Measurements from ENCODE around the gene ZNF396.
A peak's percentile ranks its signal among the peaks of the same experiment; 100 is the strongest.

The ZNF396 gene

DNA sequence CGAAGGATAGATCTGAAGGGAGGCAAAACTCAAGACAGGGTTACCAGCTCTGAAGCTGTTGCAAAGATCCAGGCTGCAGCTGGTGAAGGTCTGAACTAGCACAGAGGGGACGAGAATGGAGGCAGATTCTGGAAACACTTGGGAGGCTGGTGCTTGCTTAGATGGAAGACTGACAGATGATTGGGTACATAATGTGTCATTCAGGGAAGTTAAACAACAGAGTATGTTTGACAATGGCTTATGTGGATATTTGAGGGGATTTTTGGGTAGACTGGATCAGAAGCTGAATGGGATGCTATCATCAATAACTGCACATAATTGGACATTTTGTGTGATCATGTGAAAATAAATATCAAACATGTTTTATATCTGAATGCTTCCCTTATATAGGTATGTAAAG lies 2.3 kb upstream of the ZNF396 start:
- no peak for DNase-seq

DNA sequence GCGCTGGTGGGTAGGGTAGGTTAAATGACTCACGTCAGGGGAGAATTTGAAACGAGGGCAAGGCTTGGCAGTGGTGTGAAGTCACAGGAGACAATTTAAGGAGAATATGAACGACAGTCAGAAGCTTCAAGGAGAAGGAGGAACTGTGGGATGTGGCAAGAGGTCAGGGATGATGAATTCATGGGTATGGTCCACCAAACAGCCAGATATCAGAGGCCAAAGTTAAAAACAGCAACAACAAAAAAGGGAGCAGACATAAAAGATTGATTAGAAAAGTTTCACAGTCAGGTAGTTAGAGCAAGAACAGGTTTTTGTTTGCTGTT lies 1.4 kb upstream of the ZNF396 start:
- no peak for DNase-seq

DNA sequence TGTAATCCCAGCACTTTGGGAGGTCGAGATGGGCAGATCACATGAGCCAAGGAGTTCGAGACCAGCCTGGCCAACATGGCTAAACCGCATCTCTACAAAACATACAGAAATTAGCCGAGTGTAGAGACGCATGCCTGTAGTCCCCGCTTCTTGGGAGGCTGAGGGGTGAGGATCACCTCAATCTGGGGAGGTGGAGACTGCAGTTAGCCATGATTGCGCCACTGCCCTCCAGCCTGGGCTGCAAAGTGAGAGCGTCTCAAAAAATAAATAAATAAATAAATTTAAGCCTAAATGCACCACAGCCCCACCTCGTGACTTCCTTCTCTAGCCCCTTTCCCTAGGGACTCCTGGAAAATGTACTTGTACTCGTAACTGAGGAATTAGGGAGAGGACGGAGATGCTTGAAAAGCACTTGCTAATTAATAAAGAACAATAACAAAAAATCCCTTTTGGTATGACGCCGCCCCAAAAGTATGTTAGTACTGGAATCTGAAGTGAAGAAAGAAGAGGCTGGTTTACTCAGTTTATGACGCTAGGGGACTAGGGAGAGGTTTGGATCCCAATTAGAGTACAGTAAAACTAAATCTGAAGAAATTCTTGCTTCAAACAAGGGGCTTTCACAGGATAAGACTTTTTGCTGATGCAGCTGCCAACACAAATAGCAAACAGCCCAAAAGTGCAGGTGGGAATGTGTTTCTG lies 887 bp upstream of the ZNF396 start:
- peak; percentile 14 for DNase-seq

DNA sequence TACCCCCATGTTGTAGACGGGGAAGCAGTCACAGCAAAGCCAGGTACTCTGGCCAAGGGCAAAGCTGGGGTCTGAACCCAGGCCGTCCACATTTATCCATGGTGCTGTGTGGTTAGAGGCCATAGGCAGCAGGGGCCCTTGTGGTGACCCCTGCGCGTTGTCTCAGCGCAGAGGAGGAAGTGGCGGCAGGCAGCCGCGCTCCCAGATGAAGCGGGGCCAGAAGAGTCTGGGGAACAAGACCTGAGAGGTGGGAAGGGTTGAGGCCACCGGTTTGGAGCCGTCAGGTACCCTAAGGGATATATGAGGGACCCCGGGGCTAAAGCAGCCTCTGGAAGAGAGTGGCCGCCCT lies 770 bp downstream of the ZNF396 start:
- no peak for DNase-seq

DNA sequence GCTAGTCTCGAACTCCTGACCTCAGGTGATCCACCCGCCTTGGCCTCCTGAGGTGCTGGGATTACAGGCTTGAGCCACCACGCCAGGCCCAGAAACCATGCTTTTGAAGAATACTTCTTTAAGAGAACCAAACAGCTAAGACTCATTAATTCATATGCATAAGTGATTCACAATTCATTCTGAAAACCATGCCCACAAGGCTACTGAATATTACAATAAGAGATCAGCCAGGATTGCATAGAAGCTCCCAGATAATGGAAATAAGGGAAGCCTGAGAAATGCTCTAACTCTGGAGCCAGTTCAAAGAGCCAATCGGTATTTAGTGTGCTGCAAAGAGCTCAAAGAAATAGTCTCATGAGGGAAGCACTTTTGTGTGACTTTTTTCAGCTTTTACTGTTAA lies 2.4 kb downstream of the ZNF396 start:
- no peak for DNase-seq

DNA sequence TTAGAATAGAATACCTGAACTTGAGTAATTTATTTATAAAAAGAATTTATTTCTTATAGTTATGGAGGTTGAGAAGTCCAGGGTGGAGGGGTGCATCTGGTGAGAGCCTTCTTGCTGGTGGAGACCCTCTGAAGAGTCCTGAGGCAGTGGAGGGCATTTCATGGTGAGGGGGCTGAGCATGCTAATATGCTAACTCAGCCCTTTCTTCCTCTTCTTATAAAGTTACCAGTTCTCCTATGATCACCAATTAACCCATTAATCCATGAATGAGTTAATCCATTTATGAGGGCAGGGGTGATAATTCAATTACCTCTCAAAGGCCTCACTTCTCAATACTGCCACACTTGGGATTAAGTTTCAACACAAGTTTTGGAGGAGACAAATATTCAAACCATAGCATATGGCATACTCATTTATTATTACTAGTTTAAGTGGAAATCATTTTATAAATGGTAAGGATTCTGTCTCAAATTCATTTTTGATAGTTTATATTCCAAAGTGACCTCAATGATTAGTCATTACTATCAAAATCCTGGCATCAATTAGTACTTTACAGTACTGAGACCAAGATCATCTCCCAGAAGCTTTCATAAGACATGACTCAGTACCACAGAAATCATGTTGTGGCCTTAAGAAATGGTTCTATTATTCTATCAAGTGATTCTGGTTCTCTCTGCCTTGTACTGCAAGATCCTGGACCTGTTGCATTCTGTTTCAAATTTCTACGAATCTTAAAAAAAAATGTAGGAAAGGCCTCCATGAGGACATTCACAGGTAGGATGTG lies 5.5 kb downstream of the ZNF396 start:
- peak; percentile 78 for DNase-seq

DNA sequence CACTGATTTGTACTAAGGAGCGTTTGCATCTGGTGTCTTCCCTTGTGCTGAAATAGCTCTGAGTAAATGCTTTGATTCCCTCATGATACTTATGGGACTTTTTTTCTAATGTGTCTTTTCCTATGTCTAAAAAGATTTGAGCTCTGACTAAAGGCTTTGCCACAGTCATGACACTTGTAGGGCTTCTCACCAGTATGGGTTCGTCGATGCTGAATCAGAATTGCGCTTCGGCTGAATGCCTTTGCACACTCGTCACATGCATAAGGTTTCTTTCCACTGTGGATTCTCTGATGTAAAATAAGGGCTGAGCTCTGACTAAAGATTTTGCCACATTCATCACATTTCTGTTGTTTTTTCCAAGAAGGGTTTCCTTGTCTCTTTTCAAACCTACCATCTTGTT lies 8.0 kb downstream of the ZNF396 start:
- no peak for DNase-seq

DNA sequence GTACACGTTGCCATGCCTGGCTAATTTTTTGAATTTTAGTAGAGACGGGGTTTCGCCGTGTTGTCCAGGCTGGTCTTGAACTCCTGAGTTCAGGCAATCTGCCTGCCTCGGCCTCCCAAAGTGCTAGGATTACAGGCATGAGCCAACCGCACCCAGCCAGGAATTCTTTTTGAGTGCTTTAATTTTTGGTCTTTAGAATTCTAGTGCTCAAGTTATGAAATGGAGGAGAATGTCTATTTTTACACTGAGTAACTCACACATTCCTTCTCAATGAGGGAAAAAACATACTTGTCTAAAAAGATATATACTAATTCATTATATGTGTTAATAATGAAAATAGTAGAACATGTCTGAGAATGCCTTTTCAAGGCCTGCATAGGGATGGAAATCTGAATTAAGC lies 8.5 kb downstream of the ZNF396 start:
- DNase-seq: no peak

DNA sequence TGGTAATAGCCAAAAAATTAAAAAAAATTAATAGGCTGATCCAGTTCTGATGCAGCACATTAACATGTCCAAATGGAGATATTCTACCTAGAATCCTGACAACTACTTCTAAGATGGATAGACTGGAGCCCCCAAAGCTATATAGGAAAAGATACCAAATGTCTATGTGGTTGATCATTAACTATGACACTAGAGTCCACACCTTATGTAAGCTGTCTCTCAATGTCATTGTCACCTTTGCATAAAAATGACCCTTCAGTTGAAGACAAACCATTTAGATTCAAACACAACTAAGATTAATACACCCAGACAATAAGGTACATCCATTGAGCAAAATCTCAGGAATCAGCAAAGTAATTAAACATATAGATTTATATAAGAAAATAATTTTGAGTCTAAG lies 14.6 kb downstream of the ZNF396 start:
- no peak for DNase-seq

DNA sequence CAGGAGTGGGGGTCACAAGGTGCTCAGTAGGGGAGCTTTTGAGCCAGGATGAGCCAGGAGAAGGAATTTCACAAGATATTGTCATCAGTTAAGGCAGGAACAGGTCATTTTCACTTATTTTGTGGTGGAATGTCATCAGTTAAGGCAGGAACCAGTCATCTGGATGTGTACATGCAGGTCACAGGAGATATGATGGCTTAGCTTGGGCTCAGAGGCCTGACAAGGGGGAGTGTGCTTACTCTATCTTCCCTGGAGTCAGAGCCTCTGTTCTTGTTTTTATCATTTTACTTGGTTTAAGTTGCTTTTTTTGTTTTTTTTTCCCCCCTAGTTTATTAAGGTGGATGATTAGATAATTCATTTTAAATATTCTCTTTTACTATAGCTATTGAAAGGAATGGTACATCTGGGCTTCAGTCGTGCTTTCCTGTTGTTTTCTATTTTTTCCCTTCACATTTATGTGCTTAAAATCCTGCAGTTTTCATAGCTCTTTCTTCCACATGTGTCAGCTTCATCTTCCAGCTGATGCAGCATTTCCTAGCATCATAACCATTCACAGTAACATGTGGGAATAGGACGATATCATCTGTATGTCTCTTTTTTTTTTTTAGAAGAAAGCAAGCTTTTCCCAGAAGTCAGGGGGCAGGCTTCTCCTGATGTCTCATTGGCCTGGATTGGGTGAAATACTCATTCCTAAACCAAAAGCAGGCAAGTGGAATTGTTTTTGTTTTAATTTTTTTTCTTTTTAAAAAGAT lies 15.4 kb downstream of the ZNF396 start:
- no peak for DNase-seq

DNA sequence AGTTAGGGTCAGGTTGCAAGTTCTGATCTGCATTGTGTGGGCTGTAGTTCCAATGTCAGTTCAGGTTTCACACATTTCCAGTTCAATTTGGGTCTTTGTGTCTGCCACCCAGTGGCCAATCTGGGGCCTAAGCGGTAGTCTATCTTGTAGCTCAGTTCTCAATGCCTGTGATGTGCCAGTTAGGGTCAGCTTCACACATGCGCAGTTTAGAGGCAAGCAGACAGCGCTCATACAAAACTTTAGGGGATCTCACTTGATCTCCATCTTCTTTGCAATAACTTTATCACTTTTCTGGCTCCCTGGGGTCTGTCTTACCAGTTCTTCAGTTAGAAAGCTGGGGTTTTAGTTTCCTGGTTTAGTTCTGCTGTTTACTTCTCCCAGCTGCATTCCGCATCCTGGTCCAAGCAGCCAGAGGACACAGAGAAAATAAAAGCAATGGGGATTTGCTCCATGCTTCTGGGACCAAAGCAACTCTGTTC lies 22.0 kb downstream of the ZNF396 start:
- peak; percentile 80 for DNase-seq

DNA sequence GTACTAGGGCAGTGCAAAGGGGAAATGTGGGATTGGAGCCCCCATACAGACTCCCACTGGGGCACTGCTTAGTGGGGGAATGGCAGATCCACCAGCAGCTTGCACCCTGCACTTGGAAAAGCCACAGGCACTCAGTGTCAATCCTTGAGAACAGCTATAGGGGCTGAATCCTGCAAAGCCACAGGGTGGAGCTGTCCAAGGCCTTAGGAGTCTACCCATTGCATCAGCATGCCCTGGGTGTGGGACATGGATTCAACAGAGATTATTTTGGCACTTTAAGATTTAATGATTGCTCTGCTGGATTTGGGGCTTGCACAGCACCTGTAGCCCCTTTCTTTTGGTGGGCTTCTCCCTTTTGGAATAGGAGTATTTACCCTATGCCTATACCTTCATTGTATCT lies 24.4 kb downstream of the ZNF396 start:
- DNase-seq: no peak

DNA sequence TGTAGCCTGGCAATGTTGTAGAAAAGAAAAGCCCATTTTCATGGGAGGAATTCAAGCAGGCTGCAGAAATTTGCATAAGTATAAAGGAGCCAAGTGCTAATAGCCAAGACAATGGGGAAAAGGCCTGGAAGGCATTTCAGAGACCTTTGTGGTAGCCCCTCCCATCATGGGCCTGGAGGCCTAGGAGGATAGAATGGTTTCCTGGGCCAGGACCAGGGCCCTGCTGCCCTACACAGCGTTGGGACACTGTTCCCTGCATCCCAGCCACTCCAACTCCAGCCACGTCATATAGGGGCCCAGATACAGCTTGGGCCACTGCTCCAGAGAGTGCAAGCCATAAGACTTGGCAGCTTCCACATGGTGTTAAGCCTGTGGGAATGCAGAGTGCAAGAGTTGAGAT lies 24.9 kb downstream of the ZNF396 start:
- DNase-seq: no peak

DNA sequence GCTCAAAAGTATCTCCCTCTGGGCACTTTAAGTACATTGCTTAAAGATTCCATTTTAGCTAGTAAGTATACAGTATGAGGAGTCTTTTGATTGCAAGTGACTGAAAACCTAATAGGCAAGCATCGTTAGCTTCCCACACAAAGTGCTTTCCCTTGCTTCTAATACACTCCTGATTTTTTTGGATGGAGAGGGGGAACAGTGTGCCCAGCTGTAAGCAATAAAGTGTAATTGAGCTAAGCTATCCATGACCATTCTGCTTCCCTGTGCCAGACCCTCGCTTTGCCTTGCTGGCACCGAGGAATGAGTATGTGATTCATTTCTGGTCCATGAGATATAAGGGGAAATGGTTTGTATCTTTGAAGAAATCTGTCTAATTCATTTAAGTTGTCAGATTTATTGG lies 29.1 kb downstream of the ZNF396 start:
- no peak for DNase-seq

DNA sequence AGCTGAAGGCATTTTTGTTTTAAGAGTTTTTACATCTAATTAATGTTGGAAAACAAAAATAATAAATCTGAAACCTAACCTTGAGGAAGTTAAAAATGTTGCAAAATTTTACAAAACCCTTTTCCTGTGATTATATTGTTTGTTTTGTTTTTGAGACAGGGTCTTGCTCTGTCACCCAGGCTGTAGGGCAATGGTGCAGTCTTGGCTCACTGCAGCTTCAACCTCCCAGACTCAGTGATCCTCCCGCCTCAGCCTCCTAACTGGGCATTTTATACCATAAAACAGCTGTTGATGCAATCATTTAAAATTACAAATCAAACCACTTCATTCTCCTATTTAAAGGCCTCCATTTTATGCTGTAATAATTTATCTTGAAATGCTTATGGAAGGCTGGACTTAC lies 31.2 kb downstream of the ZNF396 start:
- DNase-seq: no peak

DNA sequence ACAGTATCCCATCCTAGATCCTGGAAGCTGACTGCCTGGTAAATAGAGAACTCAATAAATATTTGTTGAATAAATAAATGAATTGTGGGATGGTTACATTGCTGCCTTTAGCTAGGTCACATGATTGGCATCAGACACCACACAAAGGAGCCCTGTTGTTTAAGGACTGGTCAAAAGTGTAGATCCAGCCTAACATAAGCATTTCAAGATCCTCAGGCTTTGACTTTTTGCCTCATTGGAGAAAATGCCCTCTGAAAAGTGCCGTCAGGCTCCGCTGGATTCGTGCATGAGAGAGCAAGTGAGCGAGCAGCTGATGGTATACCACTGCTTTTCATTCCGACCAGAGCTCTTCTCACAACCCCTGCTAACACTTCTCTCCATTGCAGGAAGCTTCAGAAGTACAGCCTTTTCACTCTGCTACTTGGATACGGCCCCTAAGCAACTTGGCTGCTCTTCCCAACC lies 31.6 kb downstream of the ZNF396 start:
- no peak for DNase-seq

DNA sequence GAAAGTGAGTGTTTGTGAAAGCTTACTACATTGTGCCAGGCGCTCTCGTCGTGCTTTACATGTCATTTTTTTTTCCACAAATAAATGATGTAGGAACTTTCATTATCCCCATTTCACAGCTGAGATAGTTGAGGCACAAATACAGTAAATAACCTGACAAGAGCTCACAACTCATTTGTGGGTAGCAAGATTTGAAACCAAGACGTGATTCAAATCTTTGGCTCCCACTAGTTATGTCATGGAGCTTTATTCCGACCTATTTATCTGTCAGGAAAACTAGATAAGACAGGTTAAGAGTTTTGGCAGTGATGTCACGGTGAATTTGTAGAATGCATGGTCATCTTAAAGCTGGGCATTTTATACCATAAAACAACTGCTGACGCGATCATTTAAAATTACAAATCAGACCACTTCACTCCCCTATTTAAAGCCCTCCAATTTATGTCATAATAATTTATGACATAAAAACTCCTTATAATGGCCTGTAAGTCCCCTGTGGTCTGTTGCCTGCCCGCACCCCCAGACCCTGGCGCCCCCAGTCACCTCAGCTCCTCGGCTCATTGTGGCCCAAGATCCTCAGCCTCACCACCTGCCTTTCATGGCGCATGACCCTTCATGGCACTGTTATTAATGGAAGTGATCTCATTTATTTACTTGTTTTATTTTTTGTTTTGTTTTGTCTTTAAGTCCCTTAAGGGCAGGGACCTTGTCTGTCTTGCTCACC lies 32.2 kb downstream of the ZNF396 start:
- DNase-seq: no peak

DNA sequence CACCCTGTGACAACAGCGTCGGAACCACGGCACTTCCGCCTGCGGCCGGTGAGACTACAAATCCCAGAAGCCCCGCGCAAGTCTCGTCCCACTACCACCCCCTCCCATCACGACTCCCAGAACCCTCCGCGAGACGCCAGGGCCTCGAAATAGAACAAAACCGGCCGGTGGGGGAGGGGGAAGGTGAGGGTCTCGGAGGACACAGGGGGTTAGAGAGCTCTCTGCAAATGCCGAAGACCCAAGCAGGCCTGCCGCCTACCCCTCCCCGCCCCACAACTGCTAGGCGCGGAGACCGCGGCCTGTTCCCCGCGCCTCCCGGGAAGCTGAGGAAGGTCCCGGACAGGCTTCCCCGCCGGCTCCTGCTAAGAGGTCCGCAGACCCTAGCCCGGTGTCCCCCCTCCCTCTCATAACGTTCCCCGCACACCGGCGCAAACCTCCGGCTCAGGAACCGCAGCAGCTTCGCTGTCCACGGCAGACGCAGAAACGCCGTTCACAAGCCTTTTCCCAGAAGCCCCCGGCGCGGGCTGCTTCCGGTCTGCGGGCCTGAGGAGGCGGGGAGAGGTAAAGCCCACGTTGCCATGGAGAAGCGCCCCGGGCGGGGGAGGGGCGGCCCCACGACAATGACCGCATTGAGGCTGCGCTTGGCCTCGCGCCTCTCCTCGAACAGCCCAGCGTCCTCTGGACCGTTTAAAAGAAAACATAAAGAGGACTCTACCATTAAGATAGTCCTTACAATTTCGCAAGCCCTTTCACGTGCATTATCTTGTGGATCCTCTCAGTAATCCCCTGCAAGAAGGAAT lies 33.0 kb downstream of the ZNF396 start, which contains the start of gene ZNF24:
Gene ZNF24 (minus strand): TSS at position 485 of the 800 bp plus-strand sequence. CDS start 3,770 bp downstream, outside the sequence.
- DNase-seq: peak; percentile 86

DNA sequence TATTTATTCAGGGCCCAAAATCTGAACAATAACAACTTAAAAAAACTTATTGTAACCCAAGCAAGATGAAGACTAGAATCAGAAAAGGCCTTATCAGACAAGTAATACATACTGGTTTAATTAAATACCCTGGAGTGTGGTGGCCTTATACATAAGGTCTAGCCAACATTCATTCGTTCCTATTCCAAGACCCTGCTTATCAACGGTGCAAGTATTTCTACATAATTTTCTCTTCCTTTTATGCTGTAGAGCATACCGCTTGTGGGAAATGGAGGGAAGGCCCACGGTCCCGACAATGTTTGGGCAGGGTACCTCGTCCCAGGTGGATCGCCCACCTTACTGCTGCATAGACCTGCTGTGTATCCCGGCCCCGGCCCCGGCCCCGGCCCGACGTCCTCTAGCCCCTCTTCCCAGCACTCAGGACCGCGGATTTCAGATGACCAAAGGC lies 33.6 kb downstream of the ZNF396 start:
- no peak for DNase-seq

DNA sequence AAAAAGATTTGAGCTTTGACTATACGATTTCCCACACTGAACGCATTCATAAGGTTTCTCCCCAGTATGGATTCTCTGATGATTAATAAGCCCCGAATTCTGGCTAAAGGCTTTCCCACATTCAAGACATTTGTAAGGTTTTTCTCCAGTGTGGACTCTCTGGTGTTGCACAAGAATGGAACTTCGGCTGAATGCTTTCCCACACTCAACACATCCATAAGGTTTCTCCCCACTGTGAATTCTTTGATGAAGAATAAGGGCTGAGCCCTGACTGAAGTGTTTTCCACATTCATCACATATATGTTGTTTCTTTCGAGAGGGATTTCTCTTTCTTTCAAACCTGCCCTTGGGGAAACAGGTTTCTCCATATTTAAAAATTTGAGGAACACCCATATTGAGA lies 39.9 kb downstream of the ZNF396 start:
- DNase-seq: no peak

DNA sequence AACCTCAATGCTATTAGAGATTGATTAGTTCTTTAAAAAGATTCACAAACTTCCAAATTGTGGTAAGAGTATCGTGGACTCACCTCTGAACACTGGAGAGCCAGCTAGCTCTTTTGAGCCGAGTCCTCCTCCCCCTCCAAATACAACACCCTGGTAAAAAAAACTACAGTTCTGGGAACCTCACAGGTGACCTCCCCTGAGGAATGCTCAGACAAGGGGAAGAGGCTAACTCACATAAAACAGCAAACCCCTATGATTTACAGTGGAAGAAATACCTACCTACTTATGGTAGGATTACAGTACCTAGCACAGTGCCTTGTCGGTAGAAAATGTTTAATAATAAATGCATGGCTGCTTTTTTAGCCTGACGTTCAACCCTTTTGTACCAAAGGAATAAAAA lies 41.3 kb downstream of the ZNF396 start:
- DNase-seq: no peak

DNA sequence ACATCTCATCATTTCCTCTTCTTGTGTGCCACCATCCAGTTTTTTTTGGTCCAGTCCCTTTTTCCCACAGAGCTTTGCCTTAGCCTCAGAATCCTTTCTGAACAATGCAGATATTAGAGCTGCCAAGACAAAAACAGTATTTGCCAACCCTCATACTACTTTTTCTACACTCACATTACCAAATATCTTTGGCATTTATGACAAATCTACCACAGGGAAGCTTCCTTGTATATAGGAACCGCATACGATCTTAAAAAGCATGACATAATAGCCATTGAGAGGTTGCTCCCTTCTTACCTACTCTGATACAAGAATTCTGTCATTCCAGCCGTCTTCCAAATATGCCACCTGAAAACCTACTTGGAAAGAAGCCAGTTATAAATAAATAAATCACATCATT lies 42.3 kb downstream of the ZNF396 start:
- DNase-seq: peak; percentile 23
